ENCODE measurements around the gene YPEL2. TPM values are rescaled to one million over a fixed set of nuclear protein-coding genes. Genes with fewer than 3 reads are reported as not detected.

YPEL2 gene
- polyA plus RNA-seq, 3 donors, result 21.5 to 63.1 (median 25.1) TPM

DNA sequence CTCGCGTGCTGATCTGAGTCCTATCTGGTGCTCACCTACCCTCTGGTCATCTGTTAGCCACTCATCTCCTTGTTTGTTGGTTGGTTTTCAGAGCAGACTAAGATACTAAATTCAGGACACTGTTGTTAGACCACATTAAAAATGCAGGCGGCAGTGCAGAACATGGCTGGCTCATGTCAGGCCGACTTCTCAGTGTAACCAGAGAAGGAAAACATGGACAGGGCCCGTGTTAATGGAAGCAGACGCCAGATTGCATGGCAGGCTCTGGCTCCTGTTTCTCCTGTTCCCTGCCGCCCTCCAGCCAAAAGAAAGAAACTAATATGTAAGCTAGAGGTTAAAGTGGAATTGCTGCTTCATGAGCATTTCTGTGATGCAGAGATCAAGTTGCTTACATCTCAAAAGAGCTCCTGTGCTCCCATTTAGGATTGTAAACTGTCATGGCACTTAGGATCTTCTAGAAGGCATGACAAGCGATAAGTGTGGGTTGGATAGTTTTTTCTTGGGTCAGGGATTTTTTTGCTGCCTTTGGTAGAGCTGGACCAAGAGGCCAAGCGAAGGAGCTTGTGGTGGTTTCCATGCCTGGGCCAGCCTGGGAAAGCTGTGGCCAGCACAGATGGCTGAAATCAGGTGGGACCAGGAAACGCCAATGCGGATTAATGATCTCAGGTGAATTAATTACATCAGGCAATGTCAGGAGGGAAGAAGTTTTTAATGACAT is 56.1 kb downstream of the YPEL2 start:
- intact Hi-C loops (cut with micrococcal nuclease), result no loop called here
- H3K4me1 Mint-ChIP-seq, result no peaks in the 10 kb centered on the region
- H4K20me1 ChIP-seq (ENCODE audit: insufficient read depth, low read length), result peaks cover 78% of the 10 kb centered on the region

DNA sequence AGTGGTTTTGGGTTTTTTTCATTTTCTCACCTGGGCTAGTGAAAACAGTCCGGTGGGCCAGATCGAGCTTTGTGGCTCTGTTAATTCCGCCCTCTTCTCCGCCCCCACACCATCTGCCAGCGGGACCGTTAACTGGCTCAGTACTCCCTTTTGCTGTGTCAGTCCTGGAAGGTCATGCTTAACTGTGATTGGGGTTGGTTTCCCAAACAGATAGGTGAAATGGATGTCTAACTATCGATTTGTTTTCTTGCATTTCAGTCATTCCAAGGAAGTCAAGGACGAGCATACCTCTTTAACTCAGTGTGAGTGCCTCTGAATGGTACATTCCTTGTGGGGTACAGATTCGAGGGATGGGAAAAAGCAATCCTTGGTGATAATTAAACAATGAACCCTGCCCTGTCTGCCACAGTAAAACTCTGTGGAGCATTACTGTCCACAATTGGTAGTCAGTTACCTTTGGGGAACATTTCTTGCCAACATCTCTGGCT is 56.7 kb downstream of the YPEL2 start:
- no peak overlapping the region for H3K9ac ChIP-seq (ENCODE audit: insufficient read depth, low read length, poor library complexity, severe bottlenecking)
- H4K20me1 ChIP-seq (ENCODE audit: insufficient read depth, low read length), result peaks cover 72% of the 10 kb centered on the region
- no peaks in the 10 kb centered on the region for H3K9me3 ChIP-seq (replicated peaks in 1 of 2; ENCODE audit: control insufficient read depth in 1 of 2, insufficient read depth in 1 of 2, low read length in 2 of 2)
- no peak overlapping the region for H3K4me3 ChIP-seq (replicated peaks in 1 of 3; ENCODE audit: low read depth in 2 of 3, low read length in 3 of 3)
- 90% methylated on average over 3 of the region's 9 CpGs for WGBS (ENCODE audit: insufficient coverage)
- TF ChIP-seq, protein P1, sequence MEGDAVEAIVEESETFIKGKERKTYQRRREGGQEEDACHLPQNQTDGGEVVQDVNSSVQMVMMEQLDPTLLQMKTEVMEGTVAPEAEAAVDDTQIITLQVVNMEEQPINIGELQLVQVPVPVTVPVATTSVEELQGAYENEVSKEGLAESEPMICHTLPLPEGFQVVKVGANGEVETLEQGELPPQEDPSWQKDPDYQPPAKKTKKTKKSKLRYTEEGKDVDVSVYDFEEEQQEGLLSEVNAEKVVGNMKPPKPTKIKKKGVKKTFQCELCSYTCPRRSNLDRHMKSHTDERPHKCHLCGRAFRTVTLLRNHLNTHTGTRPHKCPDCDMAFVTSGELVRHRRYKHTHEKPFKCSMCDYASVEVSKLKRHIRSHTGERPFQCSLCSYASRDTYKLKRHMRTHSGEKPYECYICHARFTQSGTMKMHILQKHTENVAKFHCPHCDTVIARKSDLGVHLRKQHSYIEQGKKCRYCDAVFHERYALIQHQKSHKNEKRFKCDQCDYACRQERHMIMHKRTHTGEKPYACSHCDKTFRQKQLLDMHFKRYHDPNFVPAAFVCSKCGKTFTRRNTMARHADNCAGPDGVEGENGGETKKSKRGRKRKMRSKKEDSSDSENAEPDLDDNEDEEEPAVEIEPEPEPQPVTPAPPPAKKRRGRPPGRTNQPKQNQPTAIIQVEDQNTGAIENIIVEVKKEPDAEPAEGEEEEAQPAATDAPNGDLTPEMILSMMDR (IDR thresholded peaks at IDR 0.05), result no peak
- peak overlapping the region in 1 of 2 donors; percentile 32 for H3K27ac ChIP-seq (ENCODE audit: low read depth in 1 of 2, low read length in 2 of 2)
- peaks cover 34 to 53% of the 10 kb centered on the region in 2 donors for H3K36me3 ChIP-seq (replicated peaks in 1 of 2; ENCODE audit: control insufficient read depth in 1 of 2, insufficient read depth in 2 of 2, low read length in 2 of 2)
- H3K4me1 ChIP-seq (ENCODE audit: control insufficient read depth in 1 of 2, insufficient read depth in 2 of 2, low read length in 2 of 2), result no peaks in the 10 kb centered on the region
- H3K4me2 ChIP-seq (replicated peaks; ENCODE audit: extremely low read depth, low read length, poor library complexity, severe bottlenecking), result no peak overlapping the region
- Mint-ChIP-seq H3K4me3 (no peak overlapping the region), H3K4me1 (no peaks in the 10 kb centered on the region), H3K27ac (peak overlapping the region in 1 of 7 donors; percentile 83), H3K36me3 (peaks cover 47 to 61% of the 10 kb centered on the region in 2 donors), H3K9me3 (no peaks in the 10 kb centered on the region), H3K27me3 (ENCODE audit: low read depth in 3 of 3) (no peaks in the 10 kb centered on the region)
- no peak overlapping the region for H2AFZ ChIP-seq (ENCODE audit: insufficient read depth, low read depth, low read length, poor library complexity, severe bottlenecking)
- DNase-seq, result no peak
- intact Hi-C loops (cut with micrococcal nuclease), result no loop called here
- no peaks in the 10 kb centered on the region for H3K27me3 ChIP-seq (ENCODE audit: control insufficient read depth in 2 of 2, insufficient read depth in 2 of 2, low read length in 2 of 2)
- peaks cover 42% of the 10 kb centered on the region for H3K79me2 ChIP-seq (ENCODE audit: insufficient read depth, low read length)

More for the DNA sequence above, 56.1 kb downstream of the YPEL2 start:
- Histone ChIP-seq H3K27me3 (ENCODE audit: control insufficient read depth in 2 of 2, insufficient read depth in 2 of 2, low read length in 2 of 2) (no peaks in the 10 kb centered on the region), H3K4me2 (replicated peaks; ENCODE audit: extremely low read depth, low read length, poor library complexity, severe bottlenecking) (no peak overlapping the region), H2AFZ (ENCODE audit: insufficient read depth, low read depth, low read length, poor library complexity, severe bottlenecking) (no peak overlapping the region), H3K79me2 (ENCODE audit: insufficient read depth, low read length) (peaks cover 45% of the 10 kb centered on the region), H3K4me3 (replicated peaks in 1 of 3; ENCODE audit: low read depth in 2 of 3, low read length in 3 of 3) (no peak overlapping the region), H3K27ac (ENCODE audit: low read depth in 1 of 2, low read length in 2 of 2) (peak overlapping the region in 1 of 2 donors; percentile 21), H3K4me1 (ENCODE audit: control insufficient read depth in 1 of 2, insufficient read depth in 2 of 2, low read length in 2 of 2) (no peaks in the 10 kb centered on the region), H3K9ac (ENCODE audit: insufficient read depth, low read length, poor library complexity, severe bottlenecking) (no peak overlapping the region), H3K36me3 (replicated peaks in 1 of 2; ENCODE audit: control insufficient read depth in 1 of 2, insufficient read depth in 2 of 2, low read length in 2 of 2) (peaks cover 30 to 47% of the 10 kb centered on the region in 2 donors), H3K9me3 (replicated peaks in 1 of 2; ENCODE audit: control insufficient read depth in 1 of 2, insufficient read depth in 1 of 2, low read length in 2 of 2) (no peaks in the 10 kb centered on the region)
- Mint-ChIP-seq H3K4me3 (no peak overlapping the region), H3K9me3 (no peaks in the 10 kb centered on the region), H3K27ac (no peak overlapping the region), H3K27me3 (ENCODE audit: low read depth in 3 of 3) (no peaks in the 10 kb centered on the region), H3K36me3 (peaks cover 42 to 55% of the 10 kb centered on the region in 2 donors)
- no peak for DNase-seq
- WGBS (ENCODE audit: insufficient coverage), result 100% methylated on average over 10 of the region's 11 CpGs
- TF ChIP-seq, protein P1 (IDR thresholded peaks at IDR 0.05), result no peak

Data from CD14-positive monocyte (primary cell).